ENCODE results near the gene MEI4. TPM values are rescaled to one million over a fixed set of nuclear protein-coding genes. Genes with fewer than 3 reads are reported as not detected.

Gene MEI4, protein sequence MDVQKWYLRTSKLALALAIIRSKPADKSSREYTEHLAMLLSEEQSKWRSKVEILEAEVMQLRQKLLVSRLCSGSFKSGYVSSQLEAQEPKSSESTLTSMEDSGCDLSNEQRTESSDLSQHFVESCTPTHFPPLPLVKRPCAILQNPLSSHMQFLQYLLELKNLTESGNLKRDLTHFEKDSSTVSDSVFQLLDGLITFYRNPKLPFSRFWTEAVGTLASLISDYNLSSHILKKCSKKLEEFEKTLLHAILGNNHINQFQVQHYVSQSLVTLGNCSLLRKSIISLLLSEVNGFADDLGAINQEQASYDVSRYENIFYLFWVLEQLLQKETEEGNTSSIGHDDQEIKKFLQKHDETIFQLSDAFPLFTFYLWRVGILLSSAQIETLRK
- polyA plus RNA-seq (not detected in 2 replicates), polyA minus RNA-seq (under 0.01 TPM in 1 of 2 replicates, not detected in the other)

GRCh38 chr6:77652739-77653138 is at the start of gene MEI4:
Gene MEI4, plus strand, starts transcription at chr6:77653039. Its CDS starts 37,633 bp downstream, at chr6:77690672.
- no peaks in the 10 kb centered on the region for H3F3A ChIP-seq (ENCODE audit: insufficient read depth, low read length, poor library complexity, severe bottlenecking)
- no peaks in the 10 kb centered on the region for H3K79me2 ChIP-seq (replicated peaks; ENCODE audit: insufficient read depth, low read length)
- H3K4me3 ChIP-seq (ENCODE audit: low read length), result no peak within 1 kb of the TSS
- H3K4me2 ChIP-seq (ENCODE audit: low read length), result no peak within 1 kb of the TSS
- H3K9me2 ChIP-seq (ENCODE audit: insufficient read depth, low read length), result no peaks in the 10 kb centered on the region
- no peaks in the 10 kb centered on the region for H3K9me3 ChIP-seq (ENCODE audit: low read length)
- no peak within 1 kb of the TSS for H3K27ac ChIP-seq (ENCODE audit: low read length)
- H4K20me1 ChIP-seq (ENCODE audit: insufficient read depth), result no peaks in the 10 kb centered on the region
- H3K27me3 ChIP-seq (ENCODE audit: insufficient read depth, low read depth, low read length), result no peaks in the 10 kb centered on the region
- no peak for TF ChIP-seq EP300 (conservative IDR thresholded peaks at IDR 0.05; ENCODE audit: poor library complexity, severe bottlenecking)
- no peak for TF ChIP-seq MXI1 (conservative IDR thresholded peaks at IDR 0.05; ENCODE audit: poor library complexity, severe bottlenecking)
- TF ChIP-seq RAD21 (conservative IDR thresholded peaks at IDR 0.05), result no peak
- no peak within 1 kb of the TSS for H2AFZ ChIP-seq (ENCODE audit: low read depth, low read length)
- no peaks in the 10 kb centered on the region for H3K36me3 ChIP-seq (ENCODE audit: insufficient read depth, low read length)
- no peak within 1 kb of the TSS for H3K9ac ChIP-seq (ENCODE audit: low read length)

GRCh38 chr6:77604476-77604875 is 48.4 kb upstream of the MEI4 start:
- Histone ChIP-seq H2AFZ (ENCODE audit: low read depth, low read length) (no peak overlapping the region), H3K4me3 (ENCODE audit: low read length) (no peak overlapping the region), H3K27ac (ENCODE audit: low read length) (no peak overlapping the region), H4K20me1 (ENCODE audit: insufficient read depth) (no peaks in the 10 kb centered on the region), H3K4me2 (ENCODE audit: low read length) (no peak overlapping the region), H3K9ac (ENCODE audit: low read length) (no peak overlapping the region), H3K9me2 (ENCODE audit: insufficient read depth, low read length) (no peaks in the 10 kb centered on the region), H3K36me3 (ENCODE audit: insufficient read depth, low read length) (no peaks in the 10 kb centered on the region), H3K9me3 (ENCODE audit: low read length) (no peaks in the 10 kb centered on the region), H3K79me2 (replicated peaks; ENCODE audit: insufficient read depth, low read length) (no peaks in the 10 kb centered on the region), H3F3A (ENCODE audit: insufficient read depth, low read length, poor library complexity, severe bottlenecking) (no peaks in the 10 kb centered on the region), H3K27me3 (ENCODE audit: insufficient read depth, low read depth, low read length) (no peaks in the 10 kb centered on the region)
- TF ChIP-seq CTCF (IDR thresholded peaks at IDR 0.05; ENCODE audit: poor library complexity, severe bottlenecking), result no peak
- TF ChIP-seq MXI1 (conservative IDR thresholded peaks at IDR 0.05; ENCODE audit: poor library complexity, severe bottlenecking), result no peak
- no peak for TF ChIP-seq TAF1 (IDR thresholded peaks at IDR 0.05; ENCODE audit: low read depth)
- TF ChIP-seq, protein P1, sequence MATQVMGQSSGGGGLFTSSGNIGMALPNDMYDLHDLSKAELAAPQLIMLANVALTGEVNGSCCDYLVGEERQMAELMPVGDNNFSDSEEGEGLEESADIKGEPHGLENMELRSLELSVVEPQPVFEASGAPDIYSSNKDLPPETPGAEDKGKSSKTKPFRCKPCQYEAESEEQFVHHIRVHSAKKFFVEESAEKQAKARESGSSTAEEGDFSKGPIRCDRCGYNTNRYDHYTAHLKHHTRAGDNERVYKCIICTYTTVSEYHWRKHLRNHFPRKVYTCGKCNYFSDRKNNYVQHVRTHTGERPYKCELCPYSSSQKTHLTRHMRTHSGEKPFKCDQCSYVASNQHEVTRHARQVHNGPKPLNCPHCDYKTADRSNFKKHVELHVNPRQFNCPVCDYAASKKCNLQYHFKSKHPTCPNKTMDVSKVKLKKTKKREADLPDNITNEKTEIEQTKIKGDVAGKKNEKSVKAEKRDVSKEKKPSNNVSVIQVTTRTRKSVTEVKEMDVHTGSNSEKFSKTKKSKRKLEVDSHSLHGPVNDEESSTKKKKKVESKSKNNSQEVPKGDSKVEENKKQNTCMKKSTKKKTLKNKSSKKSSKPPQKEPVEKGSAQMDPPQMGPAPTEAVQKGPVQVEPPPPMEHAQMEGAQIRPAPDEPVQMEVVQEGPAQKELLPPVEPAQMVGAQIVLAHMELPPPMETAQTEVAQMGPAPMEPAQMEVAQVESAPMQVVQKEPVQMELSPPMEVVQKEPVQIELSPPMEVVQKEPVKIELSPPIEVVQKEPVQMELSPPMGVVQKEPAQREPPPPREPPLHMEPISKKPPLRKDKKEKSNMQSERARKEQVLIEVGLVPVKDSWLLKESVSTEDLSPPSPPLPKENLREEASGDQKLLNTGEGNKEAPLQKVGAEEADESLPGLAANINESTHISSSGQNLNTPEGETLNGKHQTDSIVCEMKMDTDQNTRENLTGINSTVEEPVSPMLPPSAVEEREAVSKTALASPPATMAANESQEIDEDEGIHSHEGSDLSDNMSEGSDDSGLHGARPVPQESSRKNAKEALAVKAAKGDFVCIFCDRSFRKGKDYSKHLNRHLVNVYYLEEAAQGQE (IDR thresholded peaks at IDR 0.05; ENCODE audit: borderline replicate concordance), result no peak

- H3K27me3 ChIP-seq (ENCODE audit: insufficient read depth, low read depth, low read length), result no peaks in the 10 kb centered on the region
- TF ChIP-seq MXI1 (conservative IDR thresholded peaks at IDR 0.05; ENCODE audit: poor library complexity, severe bottlenecking), result no peak
- TF ChIP-seq RAD21 (conservative IDR thresholded peaks at IDR 0.05), result no peak
- TF ChIP-seq EZH2 (IDR thresholded peaks at IDR 0.05; ENCODE audit: borderline replicate concordance, insufficient read depth, low read length, poor library complexity, severe bottlenecking), result no peak
- TF ChIP-seq POLR2AphosphoS5 (IDR thresholded peaks at IDR 0.05), result no peak
- no peak for TF ChIP-seq CTCF (IDR thresholded peaks at IDR 0.05; ENCODE audit: poor library complexity, severe bottlenecking)
- TF ChIP-seq TAF1 (IDR thresholded peaks at IDR 0.05; ENCODE audit: low read depth), result no peak
- no peak for TF ChIP-seq SMC3 (conservative IDR thresholded peaks at IDR 0.05; ENCODE audit: poor library complexity)
- TF ChIP-seq, protein P1 (IDR thresholded peaks at IDR 0.05; ENCODE audit: borderline replicate concordance), result no peak
- H3K9me3 ChIP-seq (ENCODE audit: low read length), result no peaks in the 10 kb centered on the region
- no peaks in the 10 kb centered on the region for H3K79me2 ChIP-seq (replicated peaks; ENCODE audit: insufficient read depth, low read length)
- H3K9ac ChIP-seq (ENCODE audit: low read length), result no peak overlapping the region
- H3K4me3 ChIP-seq (ENCODE audit: low read length), result no peak overlapping the region
- no peaks in the 10 kb centered on the region for H3K36me3 ChIP-seq (ENCODE audit: insufficient read depth, low read length)
- H3K9me2 ChIP-seq (ENCODE audit: insufficient read depth, low read length), result no peaks in the 10 kb centered on the region
- H3K27ac ChIP-seq (ENCODE audit: low read length), result no peak overlapping the region
- no peaks in the 10 kb centered on the region for H4K20me1 ChIP-seq (ENCODE audit: insufficient read depth)
- H3K4me2 ChIP-seq (ENCODE audit: low read length), result no peak overlapping the region
- no peak overlapping the region for H2AFZ ChIP-seq (ENCODE audit: low read depth, low read length)
- no peaks in the 10 kb centered on the region for H3F3A ChIP-seq (ENCODE audit: insufficient read depth, low read length, poor library complexity, severe bottlenecking)
These were observed 45.8 kb upstream of the MEI4 start for GRCh38 chr6:77607004-77607403.
